Gastroesophageal sphincter (tissue), 4 donors: ENCODE results near the gene PSMA5. TPM values are rescaled to one million over a fixed set of nuclear protein-coding genes. Genes with fewer than 3 reads are reported as not detected.

Experiments used
- ATAC-seq: fragments of 150-250 bp; one replicate; pipeline ENCODE4 v1.9.1; 2016; ENCODE audit warnings: mild to moderate bottlenecking, moderate library complexity
- H3K27ac ChIP-seq, 4 donors: fragments of 200-600 bp; sonication (generic) in 3 of 4; 1 replicate in 3 of 4; 2 replicates in 1 of 4; pipeline ENCODE4 v1.5.1; 2016 to 2019
- H3K27me3 ChIP-seq: fragments of 200-600 bp; sonication (generic); one replicate; pipeline ENCODE4 v1.5.1; 2019
- H3K36me3 ChIP-seq, 2 donors: fragments of 200-600 bp; sonication (generic); one replicate each; pipeline ENCODE4 v1.5.1; 2019; ENCODE audit warnings: control low read depth in 1 of 2
- H3K4me1 ChIP-seq, 3 donors: fragments of 200-600 bp; sonication (generic); 1 replicate in 2 of 3; 2 replicates in 1 of 3; pipeline ENCODE4 v1.5.1; 2016 to 2019; ENCODE audit warnings: control low read depth in 2 of 3
- H3K4me3 ChIP-seq, 2 donors: fragments of 200-600 bp; sonication (generic); one replicate each; pipeline ENCODE4 v1.5.1; 2019; ENCODE audit warnings: mild to moderate bottlenecking in 1 of 2, moderate library complexity in 1 of 2
- H3K9me3 ChIP-seq, 3 donors: fragments of 200-600 bp; sonication (generic); one replicate each; pipeline ENCODE4 v1.5.1; 2017 to 2019; ENCODE audit warnings: control low read depth in 2 of 3
- EP300 ChIP-seq: sonication (generic); formaldehyde crosslinking; IDR thresholded peaks from one replicate; pipeline ENCODE4 v1.6.1; 2017; ENCODE audit warnings: antibody characterized with exemption, mild to moderate bottlenecking
- POLR2A ChIP-seq, 2 donors: fragments of 450-650 bp; IDR thresholded peaks; one replicate each; pipeline ENCODE4 v1.6.1; 2017; ENCODE audit warnings: antibody characterized with exemption in 2 of 2, mild to moderate bottlenecking in 2 of 2, moderate library complexity in 1 of 2
- POLR2AphosphoS5 ChIP-seq: sonication (generic); formaldehyde crosslinking; IDR thresholded peaks from one replicate; pipeline ENCODE4 v1.6.1; 2017; ENCODE audit warnings: antibody characterized with exemption
- WGBS, 2 donors: methylation state at CpG; one replicate each; pipeline ENCODE4 v1.1.5; 2018; ENCODE audit warnings: low coverage in 1 of 2; 5-methylcytosine and 5-hydroxymethylcytosine counted together
- total RNA-seq, 4 donors: library from RNA; depleted of rRNA; stranded (reverse); fragments of >200 nt; gene quantifications; one replicate each; pipeline ENCODE4 v1.1.0, GENCODE V29; 2016
- TF ChIP-seq, protein P1 (sequence below), 4 experiments: fragments of 200-600 bp in 2 of 4; fragments of 450-650 bp in 2 of 4; sonication (generic) in 1 of 4; IDR thresholded peaks; one replicate each; pipeline ENCODE4 v1.5.1; 2017 to 2019; ENCODE audit warnings: antibody characterized with exemption in 4 of 4, mild to moderate bottlenecking in 2 of 4, moderate library complexity in 2 of 4

Gene PSMA5
- total RNA-seq, 4 donors from 2014 or later: 28.2 to 61.5 (median 30.4) TPM

DNA sequence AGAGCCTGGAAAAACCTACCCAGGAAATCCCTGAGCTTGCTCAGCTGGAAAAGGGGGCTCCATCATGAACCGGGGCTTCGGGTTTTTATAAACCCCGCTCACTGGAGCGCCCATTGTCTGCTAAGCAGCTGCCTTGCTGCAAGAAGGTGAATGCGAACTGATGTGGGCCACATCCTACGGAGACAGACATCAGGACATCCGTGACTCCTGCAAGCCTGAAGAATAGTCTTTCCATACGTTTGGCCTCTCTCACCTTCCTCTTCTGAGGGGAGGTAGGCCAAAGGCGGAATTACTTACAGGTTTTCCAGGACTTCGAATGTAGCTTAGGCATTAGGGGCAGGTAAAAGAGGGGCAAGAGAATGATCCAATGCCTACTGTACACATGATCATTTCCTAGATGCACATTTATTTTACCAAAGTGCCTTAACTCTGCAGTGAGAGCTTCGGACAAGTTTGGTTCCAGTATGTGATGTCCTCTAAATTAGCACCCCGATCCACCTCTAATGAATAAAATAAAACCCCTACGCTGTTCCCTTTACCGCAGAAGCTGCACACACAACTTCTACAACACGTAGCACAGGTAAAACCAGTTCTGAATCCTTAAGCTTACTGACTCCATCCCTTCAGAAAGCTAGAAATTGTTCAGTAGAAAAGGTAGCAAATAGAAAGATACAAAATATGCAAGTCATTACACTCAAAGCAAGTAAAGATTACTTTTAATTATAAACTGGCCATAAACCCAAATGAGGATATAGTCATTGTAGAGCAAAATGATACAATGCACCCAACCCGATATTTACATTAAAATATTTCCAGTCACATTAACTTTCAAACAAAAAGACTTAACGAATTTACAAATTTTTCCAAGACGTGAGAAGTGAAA lies 27.7 kb downstream of the PSMA5 start:
- ATAC-seq: no peak
- Histone ChIP-seq H3K27ac (peak overlapping the region; percentile 55 to 97 (median 92)), H3K36me3 (peaks cover 0 to 28% of the 10 kb centered on the region in 2 donors), H3K27me3 (no peaks in the 10 kb centered on the region), H3K9me3 (no peaks in the 10 kb centered on the region), H3K4me3 (peak overlapping the region; percentile 33 to 76), H3K4me1 (peaks cover 11 to 50% (median 20%) of the 10 kb centered on the region in 3 donors)
- WGBS, 2 donors: 16 to 49% methylated on average over 11 of the region's 18 CpGs
- TF ChIP-seq, protein P1, sequence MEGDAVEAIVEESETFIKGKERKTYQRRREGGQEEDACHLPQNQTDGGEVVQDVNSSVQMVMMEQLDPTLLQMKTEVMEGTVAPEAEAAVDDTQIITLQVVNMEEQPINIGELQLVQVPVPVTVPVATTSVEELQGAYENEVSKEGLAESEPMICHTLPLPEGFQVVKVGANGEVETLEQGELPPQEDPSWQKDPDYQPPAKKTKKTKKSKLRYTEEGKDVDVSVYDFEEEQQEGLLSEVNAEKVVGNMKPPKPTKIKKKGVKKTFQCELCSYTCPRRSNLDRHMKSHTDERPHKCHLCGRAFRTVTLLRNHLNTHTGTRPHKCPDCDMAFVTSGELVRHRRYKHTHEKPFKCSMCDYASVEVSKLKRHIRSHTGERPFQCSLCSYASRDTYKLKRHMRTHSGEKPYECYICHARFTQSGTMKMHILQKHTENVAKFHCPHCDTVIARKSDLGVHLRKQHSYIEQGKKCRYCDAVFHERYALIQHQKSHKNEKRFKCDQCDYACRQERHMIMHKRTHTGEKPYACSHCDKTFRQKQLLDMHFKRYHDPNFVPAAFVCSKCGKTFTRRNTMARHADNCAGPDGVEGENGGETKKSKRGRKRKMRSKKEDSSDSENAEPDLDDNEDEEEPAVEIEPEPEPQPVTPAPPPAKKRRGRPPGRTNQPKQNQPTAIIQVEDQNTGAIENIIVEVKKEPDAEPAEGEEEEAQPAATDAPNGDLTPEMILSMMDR (IDR thresholded peaks at IDR 0.05): no peak
- TF ChIP-seq EP300 (no peak), POLR2AphosphoS5 (no peak), POLR2A (IDR thresholded peaks at IDR 0.05) (no peak)

DNA sequence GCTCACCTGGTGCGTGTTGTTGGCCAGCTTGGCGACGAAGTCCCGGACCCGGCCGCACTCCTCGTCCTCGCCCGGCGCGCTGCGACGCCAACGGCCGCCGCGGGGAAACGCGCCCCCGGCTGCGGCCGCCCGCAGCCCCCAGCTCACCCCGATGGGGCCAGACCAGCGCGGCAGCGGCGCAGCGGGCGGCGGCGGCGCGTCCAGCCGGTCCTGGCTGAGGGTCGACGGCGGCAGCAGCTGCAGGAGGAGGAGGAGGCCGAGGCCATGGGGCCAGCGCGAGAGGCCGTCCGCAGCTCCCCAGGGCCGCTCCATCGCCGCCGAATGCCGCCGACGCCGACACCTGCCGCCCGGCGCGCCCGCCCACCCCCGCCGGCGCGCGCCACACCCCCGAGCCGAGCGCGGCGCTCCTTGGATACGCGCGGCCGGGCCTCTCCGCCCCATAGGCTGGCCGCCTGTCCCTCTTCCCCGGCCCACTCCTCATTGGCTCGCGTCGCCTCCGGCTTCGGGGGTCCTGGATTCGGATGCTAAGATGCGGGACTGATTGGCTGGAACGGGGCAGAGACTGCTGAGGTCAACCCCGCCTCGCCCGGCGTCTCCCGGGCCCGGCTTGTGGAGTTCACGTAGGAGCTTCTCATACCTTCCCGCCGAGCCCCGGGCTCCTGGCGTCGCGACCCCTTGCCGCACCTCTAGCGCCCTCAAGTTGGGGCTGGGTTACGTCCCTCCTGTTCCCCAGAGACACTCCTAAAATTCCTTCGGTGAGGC lies 28.5 kb downstream of the PSMA5 start, which contains the start of gene SORT1:
Gene SORT1 (minus strand): TSS at position 338 of the 762 bp plus-strand sequence. CDS start 26 bp downstream, at position 312.
- Histone ChIP-seq H3K36me3 (peaks cover 0 to 20% of the 10 kb centered on the region in 2 donors), H3K27ac (peak within 1 kb of the TSS; percentile 91 to 97 (median 92)), H3K4me1 (peaks cover 11 to 59% (median 21%) of the 10 kb centered on the region in 3 donors), H3K9me3 (no peaks in the 10 kb centered on the region), H3K4me3 (peak within 1 kb of the TSS; percentile 33 to 76), H3K27me3 (no peaks in the 10 kb centered on the region)
- no CpG with 5 or more reads among the region's 98 CpGs for WGBS, 2 donors
- TF ChIP-seq EP300: no peak
- TF ChIP-seq, protein P1 (IDR thresholded peaks at IDR 0.05): peak in 1 of 4 experiments; percentile 14
- peak; percentile 59 to 91 for TF ChIP-seq POLR2A (IDR thresholded peaks at IDR 0.05)
- peak; percentile 36 for TF ChIP-seq POLR2AphosphoS5
- ATAC-seq: peak; percentile 95

DNA sequence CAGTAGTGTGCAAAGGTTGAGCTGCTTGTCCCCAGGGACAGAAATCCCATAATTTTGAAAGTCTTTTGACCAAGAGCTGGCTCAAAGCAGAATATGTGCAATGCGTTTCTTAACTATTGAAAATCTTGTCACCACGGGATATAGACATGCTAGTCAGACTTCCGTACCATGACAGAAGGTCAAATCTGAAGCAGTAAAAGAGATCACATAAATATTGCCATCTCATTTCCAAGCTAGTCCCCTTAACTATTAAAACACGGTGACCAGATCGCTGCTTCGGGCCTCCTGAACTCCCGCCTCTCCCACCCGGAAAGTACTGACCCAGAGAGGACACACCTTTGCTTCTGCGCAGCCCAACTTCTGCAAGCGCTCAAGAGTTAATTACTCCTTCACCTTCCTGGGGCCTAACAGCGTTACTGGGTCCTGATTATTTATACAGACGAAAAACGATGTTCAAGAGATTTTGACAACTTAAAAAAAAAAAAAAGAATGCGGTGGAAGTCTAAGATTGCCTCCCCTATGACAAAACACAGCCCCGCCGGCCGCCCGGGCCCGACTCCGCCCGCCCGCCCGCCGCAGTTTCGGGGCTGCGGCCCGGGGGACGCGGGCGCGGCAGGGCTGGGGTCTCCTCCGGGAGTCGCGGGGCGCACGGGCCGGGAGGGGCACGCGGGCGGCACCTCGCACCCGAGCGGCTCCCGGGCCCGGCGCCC lies 29.2 kb downstream of the PSMA5 start:
- Histone ChIP-seq H3K27me3 (no peaks in the 10 kb centered on the region), H3K4me3 (peak overlapping the region; percentile 33 to 76), H3K36me3 (peaks cover 0 to 12% of the 10 kb centered on the region in 2 donors), H3K4me1 (peaks cover 17 to 66% (median 29%) of the 10 kb centered on the region in 3 donors), H3K9me3 (no peaks in the 10 kb centered on the region), H3K27ac (peak overlapping the region; percentile 91 to 97 (median 92))
- WGBS, 2 donors: 0 to 4% methylated on average over 3 to 23 of the region's 46 CpGs
- no peak for ATAC-seq
- TF ChIP-seq POLR2AphosphoS5: no peak
- no peak for TF ChIP-seq EP300
- TF ChIP-seq, protein P1 (IDR thresholded peaks at IDR 0.05): no peak
- TF ChIP-seq POLR2A (IDR thresholded peaks at IDR 0.05): no peak

DNA sequence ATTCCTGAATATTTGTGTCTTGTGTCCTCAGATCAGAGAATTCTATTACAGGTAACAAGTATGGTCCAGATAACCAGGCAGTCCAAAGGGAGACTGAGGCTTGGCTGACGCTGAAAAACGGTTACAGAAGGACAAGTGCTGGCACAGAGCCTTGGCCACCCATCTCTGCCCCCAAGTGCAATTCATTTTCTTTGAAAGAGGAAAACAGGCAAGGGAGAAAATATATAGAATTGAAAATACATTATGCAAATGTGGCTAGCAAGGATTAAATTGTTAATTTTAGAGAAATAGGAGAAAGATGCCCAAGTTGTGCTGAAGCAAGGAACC lies 29.8 kb downstream of the PSMA5 start:
- TF ChIP-seq POLR2AphosphoS5: no peak
- TF ChIP-seq, protein P1 (IDR thresholded peaks at IDR 0.05): no peak
- TF ChIP-seq POLR2A (IDR thresholded peaks at IDR 0.05): no peak
- no peak for TF ChIP-seq EP300
- Histone ChIP-seq H3K9me3 (no peaks in the 10 kb centered on the region), H3K27ac (peak overlapping the region; percentile 91 to 97 (median 92)), H3K4me1 (peaks cover 23 to 71% (median 34%) of the 10 kb centered on the region in 3 donors), H3K27me3 (no peaks in the 10 kb centered on the region), H3K36me3 (peaks cover 0 to 7% of the 10 kb centered on the region in 2 donors), H3K4me3 (peak overlapping the region; percentile 33 to 76)
- no peak for ATAC-seq
- 14 to 17% methylated on average over 2 of the region's 2 CpGs for WGBS, 2 donors
